Mammary epithelial cell (primary cell): ENCODE data around the gene CLMN.

Experiments
- CTCF ChIP-seq, 2 donors: IDR thresholded peaks in 1 of 2; conservative IDR thresholded peaks in 1 of 2; 2 replicates each; pipeline ENCODE4 v1.5.1; 2011 to 2012; ENCODE audit warnings: inconsistent platforms in 2 of 2, low read length in 2 of 2, mild to moderate bottlenecking in 2 of 2, control low read depth in 1 of 2, low read depth in 1 of 2; ENCODE audit not compliant: insufficient read depth in 1 of 2; ENCODE audit errors: extremely low read depth in 1 of 2
- EZH2 ChIP-seq: IDR thresholded peaks from 2 replicates; pipeline ENCODE4 v1.6.1; 2012; ENCODE audit warnings: low read length, inconsistent platforms, borderline replicate concordance

- no peak for TF ChIP-seq CTCF (conservative IDR thresholded peaks at IDR 0.05 in 1 of 2, IDR thresholded peaks at IDR 0.05 in 1 of 2; ENCODE audit: extremely low read depth in 1 of 2, insufficient read depth in 1 of 2, low read depth in 1 of 2, low read length in 2 of 2)
- TF ChIP-seq EZH2, result no peak
Observed at GRCh38 chr14:95197551-95197950, 122.2 kb downstream of the CLMN start.
